ENCODE results near the gene NPHS2. TPM values are rescaled to one million over a fixed set of nuclear protein-coding genes. Genes with fewer than 3 reads are reported as not detected.

NPHS2 gene
- total RNA-seq = not detected

DNA sequence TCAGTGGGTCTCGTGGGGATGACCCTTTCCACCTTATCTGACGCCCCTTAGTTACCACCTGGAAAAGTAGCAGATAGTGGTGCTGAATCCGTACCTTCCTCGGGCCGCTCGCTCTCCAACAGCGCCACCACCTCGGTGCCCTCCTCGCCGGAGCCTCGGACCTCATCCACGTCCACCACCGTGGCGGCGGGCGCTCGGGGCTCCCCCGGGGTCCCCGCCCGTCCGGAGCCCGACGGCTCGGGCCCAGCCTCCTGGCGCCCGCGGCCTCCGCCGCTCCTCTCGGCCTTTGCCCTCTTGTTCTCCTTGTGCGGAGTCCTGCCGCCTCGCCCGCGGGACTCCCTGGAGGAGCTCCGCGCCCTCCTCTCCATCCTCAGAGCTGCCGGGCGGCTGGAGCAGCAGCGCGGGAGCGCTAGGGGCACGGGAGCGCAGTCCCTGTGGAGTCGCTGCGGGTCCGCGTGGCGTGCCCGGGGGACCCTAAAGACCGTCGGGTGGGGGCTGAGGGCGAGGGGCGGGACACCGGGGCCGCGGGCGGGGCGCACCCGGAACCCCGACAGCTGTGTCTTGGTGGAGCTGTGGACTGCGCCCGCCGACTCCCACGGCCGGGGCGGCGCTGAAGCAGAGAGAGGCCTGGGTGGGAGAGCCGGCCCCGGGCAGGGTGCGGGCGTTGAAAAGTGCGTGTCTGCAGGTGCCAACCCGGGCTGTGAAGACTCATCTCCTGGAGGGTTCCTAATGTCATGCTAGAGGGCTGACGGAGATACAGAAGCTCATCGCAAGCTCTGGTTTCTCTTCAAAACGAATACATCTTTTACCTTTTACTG, at the start of gene NPHS2:
Gene NPHS2, minus strand, starts transcription at position 452 of the 818 bp plus-strand sequence. Its CDS starts 84 bp downstream, at position 368.
- no peak for DNase-seq (ENCODE audit: low spot score in 2 of 2)
- H3K4me3 ChIP-seq (ENCODE audit: low read depth, poor library complexity, severe bottlenecking) = no peak within 1 kb of the TSS
- 7 to 8% methylated on average over 43 to 45 of the region's 77 CpGs for WGBS, 2 donors
- intact Hi-C loops (cut with DNase I; ENCODE audit: low total_unique reads) = no loop called here
- TF ChIP-seq, protein P1, sequence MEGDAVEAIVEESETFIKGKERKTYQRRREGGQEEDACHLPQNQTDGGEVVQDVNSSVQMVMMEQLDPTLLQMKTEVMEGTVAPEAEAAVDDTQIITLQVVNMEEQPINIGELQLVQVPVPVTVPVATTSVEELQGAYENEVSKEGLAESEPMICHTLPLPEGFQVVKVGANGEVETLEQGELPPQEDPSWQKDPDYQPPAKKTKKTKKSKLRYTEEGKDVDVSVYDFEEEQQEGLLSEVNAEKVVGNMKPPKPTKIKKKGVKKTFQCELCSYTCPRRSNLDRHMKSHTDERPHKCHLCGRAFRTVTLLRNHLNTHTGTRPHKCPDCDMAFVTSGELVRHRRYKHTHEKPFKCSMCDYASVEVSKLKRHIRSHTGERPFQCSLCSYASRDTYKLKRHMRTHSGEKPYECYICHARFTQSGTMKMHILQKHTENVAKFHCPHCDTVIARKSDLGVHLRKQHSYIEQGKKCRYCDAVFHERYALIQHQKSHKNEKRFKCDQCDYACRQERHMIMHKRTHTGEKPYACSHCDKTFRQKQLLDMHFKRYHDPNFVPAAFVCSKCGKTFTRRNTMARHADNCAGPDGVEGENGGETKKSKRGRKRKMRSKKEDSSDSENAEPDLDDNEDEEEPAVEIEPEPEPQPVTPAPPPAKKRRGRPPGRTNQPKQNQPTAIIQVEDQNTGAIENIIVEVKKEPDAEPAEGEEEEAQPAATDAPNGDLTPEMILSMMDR (IDR thresholded peaks at IDR 0.05) = no peak
- no peak for TF ChIP-seq POLR2A (IDR thresholded peaks at IDR 0.05)

DNA sequence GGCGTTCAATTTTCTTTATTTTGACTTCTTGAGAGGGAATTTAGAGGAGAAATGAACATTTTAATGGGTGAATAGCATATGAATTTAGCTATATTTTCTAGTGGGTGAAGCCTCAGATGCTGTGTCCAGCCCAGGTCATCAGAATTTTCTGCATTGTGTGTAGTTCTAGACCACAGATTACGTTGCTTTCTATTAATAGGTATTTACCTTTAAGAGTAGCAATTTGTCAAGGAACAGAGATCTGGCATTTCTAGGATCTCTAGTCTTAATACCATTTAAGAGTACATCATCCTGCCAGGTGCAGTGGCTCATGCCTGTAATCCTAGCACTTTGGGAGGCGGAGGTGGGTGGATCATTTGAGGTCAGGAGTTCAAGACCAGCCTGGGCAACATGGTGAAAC, 36.6 kb upstream of the NPHS2 start:
- intact Hi-C loops (cut with DNase I; ENCODE audit: low total_unique reads) = no loop called here
- H3K4me3 ChIP-seq (ENCODE audit: low read depth, poor library complexity, severe bottlenecking) = no peak overlapping the region
- no peak for TF ChIP-seq POLR2A (IDR thresholded peaks at IDR 0.05)
- DNase-seq (ENCODE audit: low spot score in 2 of 2) = no peak
- 76 to 81% methylated on average over 3 of the region's 3 CpGs for WGBS, 2 donors

DNA sequence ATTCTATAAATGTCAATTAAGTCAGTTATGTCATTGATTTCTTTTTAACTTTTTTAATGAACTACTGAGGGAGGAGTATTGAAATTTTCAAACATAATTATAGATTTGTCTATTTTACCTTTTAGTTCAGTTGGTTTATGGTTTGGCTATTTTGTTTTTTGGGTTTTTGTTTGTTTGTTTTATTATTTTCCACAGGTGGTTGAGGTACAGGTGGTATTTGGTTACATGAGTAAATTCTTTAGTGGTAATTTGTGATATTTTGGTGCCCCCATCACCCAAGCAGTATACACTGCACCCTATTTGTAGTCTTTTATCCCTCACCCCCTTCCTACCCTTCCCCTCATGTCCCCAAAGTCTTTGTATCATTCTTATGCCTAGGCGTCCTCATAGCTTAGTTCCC, 25.3 kb upstream of the NPHS2 start:
- no peak overlapping the region for H3K4me3 ChIP-seq (ENCODE audit: low read depth, poor library complexity, severe bottlenecking)
- WGBS, 2 donors = 96 to 97% methylated on average over 1 of the region's 1 CpG
- intact Hi-C loops (cut with DNase I; ENCODE audit: low total_unique reads) = no loop called here
- TF ChIP-seq, protein P1 (IDR thresholded peaks at IDR 0.05) = no peak
- no peak for TF ChIP-seq POLR2A (IDR thresholded peaks at IDR 0.05)
- no peak for DNase-seq (ENCODE audit: low spot score in 2 of 2)

DNA sequence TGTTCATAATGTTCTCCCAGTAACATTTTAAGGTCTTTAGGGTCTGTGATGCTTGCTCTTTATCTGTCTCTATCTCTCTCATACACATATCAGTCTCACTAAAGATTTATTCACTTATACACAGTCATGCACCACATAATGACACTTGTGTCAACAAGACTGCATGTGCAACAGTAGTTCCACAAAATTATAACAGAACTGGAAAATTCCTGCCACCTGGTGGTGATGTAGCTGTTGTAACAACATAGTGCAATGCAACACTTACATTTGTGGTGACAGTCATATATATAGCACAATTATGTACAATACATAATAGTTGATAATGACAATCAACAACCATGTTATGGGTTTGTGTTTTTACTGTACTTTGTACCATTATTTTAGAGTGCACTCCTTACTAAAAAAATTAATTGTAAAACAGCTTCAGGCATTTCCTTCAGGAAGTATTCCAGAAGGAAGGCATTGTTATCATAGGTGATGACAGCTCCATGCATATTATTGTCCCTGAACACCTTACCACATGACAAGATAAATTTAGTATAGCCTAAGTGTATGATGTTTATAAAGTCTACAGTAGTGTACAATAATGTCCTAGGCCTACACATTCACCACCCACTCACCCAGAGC, 24.0 kb upstream of the NPHS2 start:
- intact Hi-C loops (cut with DNase I; ENCODE audit: low total_unique reads) = no loop called here
- no peak for TF ChIP-seq POLR2A (IDR thresholded peaks at IDR 0.05)
- TF ChIP-seq, protein P1 (IDR thresholded peaks at IDR 0.05) = no peak
- DNase-seq (ENCODE audit: low spot score in 2 of 2) = no peak
- no peak overlapping the region for H3K4me3 ChIP-seq (ENCODE audit: low read depth, poor library complexity, severe bottlenecking)

DNA sequence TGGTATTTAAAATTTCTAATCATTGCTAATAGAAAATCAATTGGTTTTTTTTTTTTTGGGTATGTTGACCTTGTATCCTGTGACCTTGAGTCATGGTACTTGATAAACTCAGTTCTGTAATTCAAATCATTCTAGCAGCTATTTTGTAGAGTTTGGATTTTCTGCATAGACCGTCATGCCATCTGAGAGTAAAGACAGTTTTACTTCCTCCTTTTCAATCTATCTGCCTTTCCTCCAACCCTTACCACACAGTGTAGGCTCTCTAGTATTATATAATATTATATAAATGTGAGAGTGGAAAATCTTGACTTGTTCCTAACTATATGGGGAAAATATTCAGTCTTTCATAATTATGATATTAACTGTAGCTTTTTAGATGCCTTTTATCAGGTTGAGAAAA, 22.9 kb upstream of the NPHS2 start:
- TF ChIP-seq, protein P1 (IDR thresholded peaks at IDR 0.05) = no peak
- no peak for TF ChIP-seq POLR2A (IDR thresholded peaks at IDR 0.05)
- H3K4me3 ChIP-seq (ENCODE audit: low read depth, poor library complexity, severe bottlenecking) = no peak overlapping the region
- intact Hi-C loops (cut with DNase I; ENCODE audit: low total_unique reads) = no loop called here
- WGBS, 2 donors = 79% methylated on average over 1 of the region's 1 CpG
- DNase-seq (ENCODE audit: low spot score in 2 of 2) = no peak
